SK-N-SH treated with all-trans-retinoic acid at 6 μM for 48 hours (cell line): Measurements from ENCODE around the gene OMP.
"Not testable (repeated sequence)": the region's sequence is repeated elsewhere in the genome, so short reads cannot be mapped to it uniquely, and the experiment has no call there.

Source experiments
- ATAC-seq: fragments of 200-7000 bp; cut with Tn5 transposase; 3 replicates; pipeline ENCODE4 v1.9.1; 2020; ENCODE audit warnings: mild to moderate bottlenecking, moderate library complexity
- ARNTL ChIP-seq: fragments of 450-650 bp; formaldehyde crosslinking; IDR thresholded peaks from 2 replicates; pipeline ENCODE4 v1.5.0; 2020; ENCODE audit warnings: low read depth, mild to moderate bottlenecking, moderate library complexity, borderline replicate concordance
- BACH2 ChIP-seq: fragments of 250-450 bp; sonication (Bioruptor Pico); IDR thresholded peaks from 2 replicates; pipeline ENCODE4 v1.9.0; 2021; ENCODE audit warnings: mild to moderate bottlenecking, borderline replicate concordance
- CSDC2 ChIP-seq: fragments of 250-450 bp; sonication (Bioruptor Pico); IDR thresholded peaks from 2 replicates; pipeline ENCODE4 v1.5.0; 2020; ENCODE audit warnings: mild to moderate bottlenecking, moderate library complexity
- CSRNP3 ChIP-seq: fragments of 250-450 bp; sonication (Bioruptor Pico); IDR thresholded peaks from 2 replicates; pipeline ENCODE4 v1.5.1; 2021; ENCODE audit warnings: mild to moderate bottlenecking, moderate library complexity
- ESRRG ChIP-seq: fragments of 250-450 bp; sonication (Bioruptor Pico); IDR thresholded peaks from 2 replicates; pipeline ENCODE4 v1.6.1; 2021; ENCODE audit warnings: mild to moderate bottlenecking
- GLIS3 ChIP-seq: fragments of 250-450 bp; sonication (Bioruptor Pico); IDR thresholded peaks from 2 replicates; pipeline ENCODE4 v1.5.0; 2020; ENCODE audit warnings: mild to moderate bottlenecking, moderate library complexity
- ISL1 ChIP-seq: fragments of 250-450 bp; sonication (Bioruptor Pico); IDR thresholded peaks from 2 replicates; pipeline ENCODE4 v2.1.2; 2022; ENCODE audit warnings: mild to moderate bottlenecking, moderate library complexity
- OSR1 ChIP-seq: fragments of 250-450 bp; sonication (Bioruptor Pico); IDR thresholded peaks from 2 replicates; pipeline ENCODE4 v1.8.0; 2022; ENCODE audit warnings: moderate library complexity, mild to moderate bottlenecking, inconsistent platforms
- PPARA ChIP-seq: fragments of 250-450 bp; sonication (Bioruptor Pico); IDR thresholded peaks from 2 replicates; pipeline ENCODE4 v1.5.0; 2020; ENCODE audit warnings: mild to moderate bottlenecking, borderline replicate concordance
- RARB ChIP-seq: fragments of 250-450 bp; sonication (Bioruptor Pico); IDR thresholded peaks from 2 replicates; pipeline ENCODE4 v1.8.0; 2021; ENCODE audit warnings: mild to moderate bottlenecking, moderate library complexity
- SNAI2 ChIP-seq: fragments of 250-450 bp; sonication (Bioruptor Pico); IDR thresholded peaks from 2 replicates; pipeline ENCODE4 v1.5.0; 2020; ENCODE audit warnings: mild to moderate bottlenecking, moderate library complexity
- TCF4 ChIP-seq: fragments of 250-450 bp; sonication (Bioruptor Pico); IDR thresholded peaks from 2 replicates; pipeline ENCODE4 v1.8.0; 2021; ENCODE audit warnings: mild to moderate bottlenecking, moderate library complexity, borderline replicate concordance
- TSHZ2 ChIP-seq: fragments of 250-450 bp; sonication (Bioruptor Pico); IDR thresholded peaks from 2 replicates; pipeline ENCODE4 v1.5.0; 2020; ENCODE audit warnings: mild to moderate bottlenecking, moderate library complexity
- ZC3H10 ChIP-seq: fragments of 250-450 bp; sonication (Bioruptor Pico); IDR thresholded peaks from 2 replicates; pipeline ENCODE4 v1.5.1; 2021; ENCODE audit warnings: mild to moderate bottlenecking, moderate library complexity
- ZFP3 ChIP-seq: fragments of 250-450 bp; sonication (Bioruptor Pico); IDR thresholded peaks from 2 replicates; pipeline ENCODE4 v1.5.0; 2020; ENCODE audit warnings: mild to moderate bottlenecking, moderate library complexity
- ZFP30 ChIP-seq: fragments of 450-650 bp; formaldehyde crosslinking; IDR thresholded peaks from 2 replicates; pipeline ENCODE4 v1.5.0; 2022; ENCODE audit warnings: mild to moderate bottlenecking, moderate library complexity
- ZNF565 ChIP-seq: fragments of 450-650 bp; formaldehyde crosslinking; conservative IDR thresholded peaks from 2 replicates; pipeline ENCODE4 v1.5.0; 2020; ENCODE audit warnings: low read depth, mild to moderate bottlenecking, moderate library complexity
- ZNF70 ChIP-seq: fragments of 450-650 bp; formaldehyde crosslinking; IDR thresholded peaks from 2 replicates; pipeline ENCODE4 v1.5.0; 2020; ENCODE audit warnings: mild to moderate bottlenecking, moderate library complexity
- ZNF8 ChIP-seq: fragments of 450-650 bp; formaldehyde crosslinking; IDR thresholded peaks from 2 replicates; pipeline ENCODE4 v1.5.0; 2020; ENCODE audit warnings: mild to moderate bottlenecking, moderate library complexity
- TF ChIP-seq, protein P1 (sequence below): fragments of 250-450 bp; sonication (Bioruptor Pico); IDR thresholded peaks from 2 replicates; pipeline ENCODE4 v1.8.0; 2020; ENCODE audit warnings: mild to moderate bottlenecking, moderate library complexity, borderline replicate concordance

The OMP gene

DNA sequence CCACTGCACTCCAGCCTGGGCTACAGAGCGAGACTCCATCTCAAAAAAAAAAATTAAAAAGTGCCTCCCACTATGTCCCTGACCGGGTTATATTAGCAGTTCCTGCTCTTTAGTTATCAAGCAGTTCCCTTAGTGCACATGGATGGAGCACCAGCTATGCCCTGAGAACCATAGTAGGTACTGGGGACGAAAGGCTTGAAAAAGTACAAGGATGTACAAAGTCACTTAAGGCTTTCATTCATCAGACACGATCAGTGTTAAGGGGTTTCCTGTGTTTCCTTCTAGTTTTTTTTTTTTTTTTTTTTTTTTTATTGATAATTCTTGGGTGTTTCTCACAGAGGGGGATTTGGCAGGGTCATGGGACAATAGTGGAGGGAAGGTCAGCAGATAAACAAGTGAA, 5.5 kb upstream of the OMP start:
- not testable (repeated sequence) for ATAC-seq

DNA sequence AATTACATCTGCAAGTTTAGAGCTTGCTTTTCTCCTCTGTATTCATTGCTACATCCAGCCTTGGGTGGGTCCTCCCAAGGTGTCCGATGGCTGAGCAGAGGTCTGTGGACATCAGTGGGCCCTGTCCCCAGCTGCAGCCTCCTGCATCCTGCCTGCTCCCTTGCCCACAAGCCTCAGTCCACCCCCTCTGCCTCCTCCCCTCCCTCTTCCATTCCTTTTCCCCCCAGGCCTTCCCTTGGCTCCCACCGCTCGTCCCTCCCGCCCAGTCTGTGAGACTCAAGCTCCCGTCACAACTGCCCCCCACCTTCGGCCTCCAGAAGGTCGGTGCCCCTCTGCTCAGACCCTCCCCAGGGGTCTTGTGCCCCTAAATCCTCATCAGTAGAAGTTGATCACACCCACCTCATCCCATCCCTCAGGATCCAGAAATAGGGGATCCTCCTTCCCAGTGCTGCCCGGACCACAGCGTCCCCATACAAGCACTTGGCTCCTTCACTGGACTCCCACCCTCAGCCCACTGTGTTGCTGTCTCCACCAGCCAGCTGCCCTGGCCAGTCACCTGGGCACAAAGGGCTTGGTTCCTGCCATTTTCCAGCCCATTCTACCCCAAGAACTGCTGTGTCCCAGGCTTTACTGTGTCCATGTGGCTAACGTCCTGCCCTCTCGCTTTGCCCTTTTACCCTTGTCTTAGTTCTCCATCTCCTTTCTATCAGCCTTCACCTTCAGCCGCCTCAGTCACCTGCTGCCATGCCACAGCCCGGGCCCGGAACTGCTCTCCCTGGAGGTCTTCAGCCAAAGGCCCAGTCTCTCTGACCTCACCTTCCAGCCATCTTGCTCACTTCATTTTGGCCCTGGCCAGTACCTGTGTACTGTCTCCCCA, 2.2 kb upstream of the OMP start:
- ATAC-seq, result no peak; the same call in 2 of the 3 replicates
- TF ChIP-seq, protein P1, sequence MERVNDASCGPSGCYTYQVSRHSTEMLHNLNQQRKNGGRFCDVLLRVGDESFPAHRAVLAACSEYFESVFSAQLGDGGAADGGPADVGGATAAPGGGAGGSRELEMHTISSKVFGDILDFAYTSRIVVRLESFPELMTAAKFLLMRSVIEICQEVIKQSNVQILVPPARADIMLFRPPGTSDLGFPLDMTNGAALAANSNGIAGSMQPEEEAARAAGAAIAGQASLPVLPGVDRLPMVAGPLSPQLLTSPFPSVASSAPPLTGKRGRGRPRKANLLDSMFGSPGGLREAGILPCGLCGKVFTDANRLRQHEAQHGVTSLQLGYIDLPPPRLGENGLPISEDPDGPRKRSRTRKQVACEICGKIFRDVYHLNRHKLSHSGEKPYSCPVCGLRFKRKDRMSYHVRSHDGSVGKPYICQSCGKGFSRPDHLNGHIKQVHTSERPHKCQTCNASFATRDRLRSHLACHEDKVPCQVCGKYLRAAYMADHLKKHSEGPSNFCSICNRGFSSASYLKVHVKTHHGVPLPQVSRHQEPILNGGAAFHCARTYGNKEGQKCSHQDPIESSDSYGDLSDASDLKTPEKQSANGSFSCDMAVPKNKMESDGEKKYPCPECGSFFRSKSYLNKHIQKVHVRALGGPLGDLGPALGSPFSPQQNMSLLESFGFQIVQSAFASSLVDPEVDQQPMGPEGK (CRISPR knock-in tag), result no peak
- no peak for TF ChIP-seq CSRNP3 (CRISPR knock-in tag)

DNA sequence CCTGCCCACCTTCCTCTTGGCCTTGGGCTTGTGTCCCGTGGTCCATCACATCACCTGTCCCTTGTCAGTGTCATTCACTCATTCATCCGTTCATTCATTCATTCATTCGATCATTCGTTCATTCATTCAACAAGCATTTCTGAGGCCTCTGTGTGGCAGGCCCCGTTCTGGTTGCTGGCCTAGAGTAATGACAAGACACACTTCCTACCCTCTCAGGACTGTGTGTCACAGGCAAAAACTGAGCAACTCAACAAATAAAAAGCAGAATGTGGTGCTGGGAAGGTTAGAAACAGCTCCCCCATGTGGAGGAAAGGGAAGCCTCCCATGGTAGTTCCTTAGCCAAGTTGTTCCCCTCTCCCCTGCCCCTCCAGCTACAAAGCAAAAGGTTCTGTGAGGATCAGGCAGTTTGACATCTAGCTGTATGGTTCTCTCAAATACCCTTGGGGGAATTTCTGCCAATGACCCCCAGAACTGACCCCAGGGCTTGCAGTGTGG, 1.6 kb upstream of the OMP start:
- TF ChIP-seq GLIS3 (CRISPR knock-in tag) (no peak), ZC3H10 (CRISPR knock-in tag) (no peak), SNAI2 (CRISPR knock-in tag) (no peak), ESRRG (no peak), TCF4 (CRISPR knock-in tag) (no peak), ARNTL (CRISPR knock-in tag) (no peak), ZNF565 (no peak), PPARA (CRISPR knock-in tag) (no peak), TSHZ2 (CRISPR knock-in tag) (no peak), ZNF70 (CRISPR knock-in tag) (no peak), ZFP30 (CRISPR knock-in tag) (no peak), CSDC2 (CRISPR knock-in tag) (no peak), CSRNP3 (CRISPR knock-in tag) (no peak), OSR1 (CRISPR knock-in tag) (no peak), ISL1 (no peak), RARB (CRISPR knock-in tag) (no peak), ZNF8 (CRISPR knock-in tag) (no peak), BACH2 (CRISPR knock-in tag) (no peak), ZFP3 (CRISPR knock-in tag) (no peak)
- TF ChIP-seq, protein P1 (CRISPR knock-in tag), result no peak
- peak; percentile 64 for ATAC-seq
